8988T (cell line): ENCODE measurements around the gene TMEM164.

Source experiments
- DNase-seq: peaks from one replicate; pipeline ENCODE4 v3.0.0; 2011

Gene TMEM164

GRCh38 chrX:110173192-110174175, 170.6 kb downstream of the TMEM164 start:
- DNase-seq, result no peak

- DNase-seq, result no peak
Observed at GRCh38 chrX:110175146-110175545, 172.2 kb downstream of the TMEM164 start.

DNA sequence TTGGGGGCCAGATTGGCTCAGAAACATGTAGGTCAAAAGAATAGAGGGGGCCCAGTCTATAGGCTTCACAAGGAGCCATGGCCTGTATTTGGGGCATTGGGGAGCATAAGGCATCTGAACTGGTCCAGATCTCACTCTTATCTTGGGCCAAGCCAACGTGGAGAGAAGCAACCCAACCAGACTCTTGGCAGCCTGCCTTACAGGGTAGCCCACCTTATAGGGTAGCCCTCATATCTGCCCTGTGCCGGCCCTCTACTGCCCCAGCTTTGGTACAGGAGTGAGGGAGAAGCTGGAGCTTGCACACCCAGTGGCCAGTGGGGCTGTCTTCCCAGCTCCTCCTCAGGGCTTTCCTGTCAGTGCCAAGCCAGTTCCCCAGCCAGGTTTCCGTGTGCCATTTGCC, 172.8 kb downstream of the TMEM164 start:
- DNase-seq, result no peak

GRCh38 chrX:110178179-110178865, 175.4 kb downstream of the TMEM164 start:
- DNase-seq, result no peak

GRCh38 chrX:110180176-110180927, 177.4 kb downstream of the TMEM164 start:
- no peak for DNase-seq

- no peak for DNase-seq
Observed at GRCh38 chrX:110180928-110181310, 178.0 kb downstream of the TMEM164 start.

- DNase-seq, result no peak
Observed at GRCh38 chrX:110181459-110182137, 178.7 kb downstream of the TMEM164 start.

DNA sequence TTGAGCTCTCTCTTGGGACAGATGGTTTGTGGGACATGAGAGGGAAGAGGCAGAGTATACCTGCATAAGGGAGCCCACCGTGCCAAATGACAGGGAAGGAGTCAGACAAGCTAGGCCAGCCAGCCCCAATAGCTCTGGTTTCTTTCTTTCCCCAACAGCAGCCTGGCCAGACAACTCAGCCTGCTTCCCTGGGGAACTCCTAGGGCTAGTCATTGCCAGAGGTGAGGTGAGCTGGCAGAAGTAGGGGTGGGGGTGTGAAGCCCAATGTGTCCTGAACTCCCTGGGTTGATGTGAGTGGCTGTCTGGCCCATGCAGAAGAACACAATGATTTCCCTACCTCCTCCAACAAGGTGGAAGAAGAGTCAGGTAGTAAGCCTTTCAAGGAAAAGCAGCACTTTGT, 179.4 kb downstream of the TMEM164 start:
- no peak for DNase-seq

- DNase-seq, result no peak
Observed at GRCh38 chrX:110182865-110183264, 180.0 kb downstream of the TMEM164 start.

DNA sequence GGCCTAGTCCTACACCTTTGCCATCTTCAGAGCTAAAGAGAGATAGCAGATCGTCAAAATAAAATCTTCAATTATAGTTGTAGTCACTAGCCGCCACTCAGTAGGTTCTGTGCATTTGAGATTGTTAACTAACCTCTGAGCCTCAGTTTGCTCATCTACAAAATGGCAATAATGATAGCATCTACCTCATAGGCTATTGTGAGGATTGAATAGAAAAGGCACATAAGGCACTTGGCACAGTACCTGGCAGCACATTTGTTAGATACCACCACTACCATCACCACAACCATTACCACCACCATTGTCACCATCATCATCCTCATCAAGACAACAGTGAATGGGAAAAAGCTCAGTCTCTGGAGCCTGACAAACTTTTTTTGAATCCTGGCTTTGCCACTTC, 180.4 kb downstream of the TMEM164 start:
- DNase-seq, result no peak

GRCh38 chrX:110188701-110189558, 186.0 kb downstream of the TMEM164 start:
- no peak for DNase-seq

DNA sequence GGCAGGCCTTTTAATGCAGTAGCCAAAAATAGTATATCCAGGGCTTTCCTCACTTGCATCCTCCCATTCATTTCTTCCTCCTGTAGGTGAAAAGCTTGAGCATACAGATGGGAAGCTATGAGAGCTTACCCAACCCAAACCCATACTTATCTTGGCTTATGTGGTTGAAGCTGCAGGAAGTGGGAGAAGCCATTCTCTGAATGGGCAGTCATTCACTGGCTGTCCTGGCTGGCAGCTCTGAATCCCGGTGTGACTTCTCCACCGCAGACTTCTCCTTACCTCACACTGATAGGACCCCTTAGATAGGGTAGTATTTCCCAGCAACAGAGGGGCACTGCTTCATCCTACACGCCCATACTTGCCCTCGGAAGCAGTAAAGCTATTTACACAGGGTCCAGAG, 189.6 kb downstream of the TMEM164 start:
- DNase-seq, result no peak

- no peak for DNase-seq
Observed at GRCh38 chrX:110194977-110195376, 192.1 kb downstream of the TMEM164 start.

- DNase-seq, result no peak
Observed at GRCh38 chrX:110201799-110202198, 198.9 kb downstream of the TMEM164 start.

DNA sequence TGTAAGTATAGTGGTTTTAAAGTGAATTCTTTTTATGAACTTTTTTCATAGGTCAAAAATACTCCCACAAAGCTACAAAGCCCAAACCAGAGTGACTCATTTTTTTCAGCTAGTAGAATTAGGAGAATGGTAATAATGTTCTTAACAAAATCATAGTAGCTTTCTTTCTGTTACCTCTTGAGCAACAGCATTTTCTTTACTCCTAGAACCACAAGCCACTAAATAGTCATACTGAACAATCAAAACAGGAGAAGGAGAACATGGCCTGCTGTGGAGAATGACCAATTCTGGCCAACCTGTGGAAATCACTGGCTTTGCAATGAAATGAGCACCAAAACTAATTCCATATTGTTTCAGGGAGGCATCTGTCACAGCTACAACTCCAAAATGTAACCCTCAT, 202.1 kb downstream of the TMEM164 start:
- no peak for DNase-seq

DNA sequence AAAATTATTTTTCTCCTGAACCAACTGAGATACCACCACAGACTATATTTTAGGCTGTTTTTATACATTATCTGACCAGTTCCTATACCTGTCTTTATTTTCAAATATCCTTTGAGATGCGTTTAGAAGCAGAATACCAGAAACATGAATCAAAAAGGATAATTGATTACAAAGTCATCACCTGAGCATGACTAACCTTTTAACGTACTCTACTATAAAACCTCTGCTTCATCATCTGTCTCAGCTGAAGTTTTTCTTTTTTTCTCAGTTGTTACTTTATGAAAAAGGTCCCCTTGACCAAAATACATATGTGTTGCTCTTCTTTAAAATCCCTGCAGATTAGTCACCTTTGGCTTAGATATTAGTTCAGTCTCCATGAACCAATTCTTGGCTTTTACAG, 205.2 kb downstream of the TMEM164 start:
- DNase-seq, result no peak

DNA sequence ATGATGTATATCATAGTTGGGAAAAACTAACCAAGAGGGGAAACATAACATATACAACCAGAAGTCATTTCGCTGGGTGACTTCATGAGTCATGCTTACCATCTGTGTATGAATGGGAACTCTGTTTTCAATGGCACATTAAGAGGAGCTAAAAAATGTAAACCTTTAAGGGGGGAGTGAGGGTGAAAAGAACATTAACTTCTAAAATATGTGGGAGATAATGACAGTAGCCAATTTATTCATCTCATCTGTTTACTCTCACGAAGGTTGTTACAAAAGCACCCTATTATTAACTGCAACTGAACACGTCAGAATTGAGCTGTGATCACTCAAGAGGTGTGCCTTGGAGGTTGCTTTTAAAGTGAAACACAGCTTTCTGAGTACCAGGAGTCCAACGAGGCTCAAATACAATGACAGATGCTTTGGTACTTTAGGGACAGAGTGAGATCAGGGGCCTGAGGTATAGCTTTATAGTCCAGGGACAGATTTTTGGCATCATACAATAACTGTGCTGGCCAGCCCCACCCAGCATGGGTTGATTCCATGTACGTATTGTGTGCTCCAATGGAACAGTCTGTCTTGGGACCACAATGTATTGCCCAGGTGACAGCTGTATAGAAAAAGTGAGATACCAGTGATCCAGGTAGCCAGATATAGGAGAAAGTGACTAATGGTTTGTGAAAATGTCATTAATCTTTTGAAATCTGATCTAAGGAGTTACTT, 207.7 kb downstream of the TMEM164 start:
- DNase-seq, result no peak

DNA sequence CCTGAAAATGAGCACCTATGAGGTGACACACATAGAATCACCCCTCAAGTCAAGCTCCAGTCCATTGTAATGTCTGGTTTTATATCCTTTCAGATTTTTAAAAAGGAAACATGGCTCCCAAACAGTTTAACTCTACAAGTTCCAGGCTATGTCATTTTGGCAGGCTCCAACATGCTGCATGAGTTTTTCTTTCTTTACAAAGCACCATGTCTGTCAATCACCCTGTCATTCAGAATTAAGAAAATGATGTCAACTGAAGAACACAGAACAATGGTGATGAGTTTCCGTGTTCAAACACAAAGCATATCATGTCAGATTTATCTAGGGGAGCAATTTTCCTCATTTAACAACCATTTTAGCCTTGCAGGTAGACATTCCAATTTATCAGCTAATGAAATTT, 208.4 kb downstream of the TMEM164 start:
- no peak for DNase-seq

- DNase-seq, result no peak
Observed at GRCh38 chrX:110212299-110212698, 209.4 kb downstream of the TMEM164 start.

GRCh38 chrX:110213183-110213582, 210.3 kb downstream of the TMEM164 start:
- DNase-seq, result no peak

DNA sequence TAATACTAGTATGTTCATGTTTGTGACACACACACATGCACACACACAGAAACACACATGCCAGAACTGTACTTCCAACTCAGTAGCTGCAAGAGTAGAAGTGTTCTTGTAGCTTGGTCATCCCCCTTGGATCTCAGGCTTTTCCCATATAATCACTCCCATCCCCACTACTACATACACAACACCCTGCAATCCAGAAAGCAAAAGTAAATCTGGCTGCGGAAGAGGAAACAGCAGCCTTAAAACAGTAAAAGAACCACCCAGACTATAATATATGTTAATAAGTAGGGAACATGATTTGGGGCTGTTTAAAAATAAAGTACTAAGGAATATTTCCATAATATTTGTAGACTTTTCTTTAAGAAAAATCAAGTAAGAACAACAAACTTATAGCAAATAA, 211.8 kb downstream of the TMEM164 start:
- DNase-seq, result no peak
